ENCODE measurements around the gene KCTD15.

KCTD15 gene

GRCh38 chr19:33797802-33798671 is 1.4 kb downstream of the KCTD15 start:
- TF ChIP-seq NFIC (IDR thresholded peaks at IDR 0.05) (no peak), ZBTB7A (IDR thresholded peaks at IDR 0.05; ENCODE audit: low read depth) (no peak), USF1 (IDR thresholded peaks at IDR 0.05) (no peak)

GRCh38 chr19:33798681-33799111 is 2.0 kb downstream of the KCTD15 start:
- no peak for TF ChIP-seq CEBPB (IDR thresholded peaks at IDR 0.05)
- TF ChIP-seq CREB1 (IDR thresholded peaks at IDR 0.05; ENCODE audit: low read depth) = no peak
- TF ChIP-seq YY1 (IDR thresholded peaks at IDR 0.05; ENCODE audit: low read depth) = no peak
- TF ChIP-seq MAX (IDR thresholded peaks at IDR 0.05) = no peak

DNA sequence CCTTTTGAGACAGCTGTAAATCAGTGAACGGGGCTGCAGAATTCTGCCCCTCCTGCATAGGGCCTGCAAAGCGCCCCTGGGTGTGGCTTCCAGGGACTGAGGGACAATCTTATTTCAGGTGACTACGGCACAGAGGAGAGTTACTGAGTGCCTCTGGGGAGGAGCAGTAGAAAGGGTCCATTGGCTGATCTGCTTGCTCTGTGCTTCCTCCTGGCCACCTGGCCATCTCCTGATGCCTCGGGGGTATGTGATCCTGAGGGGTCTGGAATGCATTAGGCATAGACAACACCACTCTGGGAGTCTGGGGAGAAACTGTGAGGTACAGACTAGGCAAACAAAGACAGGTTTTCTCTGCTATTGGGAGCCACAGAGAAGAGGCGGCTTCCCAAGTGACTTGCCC is 2.8 kb downstream of the KCTD15 start:
- TF ChIP-seq ZBTB7A (IDR thresholded peaks at IDR 0.05; ENCODE audit: low read depth) (no peak), TCF12 (IDR thresholded peaks at IDR 0.05; ENCODE audit: low read depth) (no peak), EGR1 (IDR thresholded peaks at IDR 0.05) (no peak), CEBPB (IDR thresholded peaks at IDR 0.05) (no peak), MAX (IDR thresholded peaks at IDR 0.05) (no peak)

- TF ChIP-seq USF1 (IDR thresholded peaks at IDR 0.05) = no peak
- no peak for TF ChIP-seq TCF12 (IDR thresholded peaks at IDR 0.05; ENCODE audit: low read depth)
- TF ChIP-seq RAD21 (IDR thresholded peaks at IDR 0.05; ENCODE audit: low read depth) = no peak
- no peak for TF ChIP-seq NFIC (IDR thresholded peaks at IDR 0.05)
- no peak for TF ChIP-seq TAF1 (IDR thresholded peaks at IDR 0.05; ENCODE audit: low read depth)
- TF ChIP-seq EGR1 (IDR thresholded peaks at IDR 0.05) = no peak
Measured at GRCh38 chr19:33800012-33800680, 3.5 kb downstream of the KCTD15 start.

- TF ChIP-seq, protein P1, sequence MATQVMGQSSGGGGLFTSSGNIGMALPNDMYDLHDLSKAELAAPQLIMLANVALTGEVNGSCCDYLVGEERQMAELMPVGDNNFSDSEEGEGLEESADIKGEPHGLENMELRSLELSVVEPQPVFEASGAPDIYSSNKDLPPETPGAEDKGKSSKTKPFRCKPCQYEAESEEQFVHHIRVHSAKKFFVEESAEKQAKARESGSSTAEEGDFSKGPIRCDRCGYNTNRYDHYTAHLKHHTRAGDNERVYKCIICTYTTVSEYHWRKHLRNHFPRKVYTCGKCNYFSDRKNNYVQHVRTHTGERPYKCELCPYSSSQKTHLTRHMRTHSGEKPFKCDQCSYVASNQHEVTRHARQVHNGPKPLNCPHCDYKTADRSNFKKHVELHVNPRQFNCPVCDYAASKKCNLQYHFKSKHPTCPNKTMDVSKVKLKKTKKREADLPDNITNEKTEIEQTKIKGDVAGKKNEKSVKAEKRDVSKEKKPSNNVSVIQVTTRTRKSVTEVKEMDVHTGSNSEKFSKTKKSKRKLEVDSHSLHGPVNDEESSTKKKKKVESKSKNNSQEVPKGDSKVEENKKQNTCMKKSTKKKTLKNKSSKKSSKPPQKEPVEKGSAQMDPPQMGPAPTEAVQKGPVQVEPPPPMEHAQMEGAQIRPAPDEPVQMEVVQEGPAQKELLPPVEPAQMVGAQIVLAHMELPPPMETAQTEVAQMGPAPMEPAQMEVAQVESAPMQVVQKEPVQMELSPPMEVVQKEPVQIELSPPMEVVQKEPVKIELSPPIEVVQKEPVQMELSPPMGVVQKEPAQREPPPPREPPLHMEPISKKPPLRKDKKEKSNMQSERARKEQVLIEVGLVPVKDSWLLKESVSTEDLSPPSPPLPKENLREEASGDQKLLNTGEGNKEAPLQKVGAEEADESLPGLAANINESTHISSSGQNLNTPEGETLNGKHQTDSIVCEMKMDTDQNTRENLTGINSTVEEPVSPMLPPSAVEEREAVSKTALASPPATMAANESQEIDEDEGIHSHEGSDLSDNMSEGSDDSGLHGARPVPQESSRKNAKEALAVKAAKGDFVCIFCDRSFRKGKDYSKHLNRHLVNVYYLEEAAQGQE (IDR thresholded peaks at IDR 0.05; ENCODE audit: low read depth) = no peak
Measured at GRCh38 chr19:33801411-33801810, 4.7 kb downstream of the KCTD15 start.

DNA sequence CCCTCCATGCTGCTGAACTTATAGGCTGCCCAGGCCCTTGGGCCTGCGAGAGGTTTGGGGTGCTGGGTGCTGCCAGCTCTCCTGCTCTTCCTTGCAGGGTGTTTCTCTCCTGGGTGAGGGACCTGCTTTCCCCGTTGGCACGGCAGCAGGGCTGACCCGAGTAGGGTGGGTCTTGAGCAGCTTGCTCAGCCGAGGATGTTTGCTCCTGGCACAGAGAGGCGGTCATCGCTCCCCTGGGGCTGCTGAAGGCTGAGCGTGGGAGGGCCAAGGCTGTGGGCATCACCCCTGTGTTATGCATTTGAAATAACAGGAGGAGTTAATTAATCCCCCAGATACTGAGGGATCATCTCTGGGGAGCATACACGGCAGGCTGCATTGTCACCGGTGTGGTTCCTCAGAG is 5.3 kb downstream of the KCTD15 start:
- TF ChIP-seq CEBPB (IDR thresholded peaks at IDR 0.05) (no peak), TCF12 (IDR thresholded peaks at IDR 0.05; ENCODE audit: low read depth) (no peak), USF1 (IDR thresholded peaks at IDR 0.05) (no peak), ZBTB7A (IDR thresholded peaks at IDR 0.05; ENCODE audit: low read depth) (no peak), TEAD4 (IDR thresholded peaks at IDR 0.05) (no peak)

GRCh38 chr19:33802801-33803200 is 6.1 kb downstream of the KCTD15 start:
- TF ChIP-seq ZBTB7A (IDR thresholded peaks at IDR 0.05; ENCODE audit: low read depth) (no peak), CREB1 (IDR thresholded peaks at IDR 0.05; ENCODE audit: low read depth) (no peak), EP300 (IDR thresholded peaks at IDR 0.05; ENCODE audit: borderline replicate concordance) (no peak), FOXM1 (IDR thresholded peaks at IDR 0.05; ENCODE audit: borderline replicate concordance, low read depth) (no peak), TCF12 (IDR thresholded peaks at IDR 0.05; ENCODE audit: low read depth) (no peak), CEBPB (IDR thresholded peaks at IDR 0.05) (no peak), MAX (IDR thresholded peaks at IDR 0.05) (no peak), RAD21 (IDR thresholded peaks at IDR 0.05; ENCODE audit: low read depth) (no peak), USF1 (IDR thresholded peaks at IDR 0.05) (no peak), EGR1 (IDR thresholded peaks at IDR 0.05) (no peak), TEAD4 (IDR thresholded peaks at IDR 0.05) (no peak), YY1 (IDR thresholded peaks at IDR 0.05; ENCODE audit: low read depth) (no peak), TAF1 (IDR thresholded peaks at IDR 0.05; ENCODE audit: low read depth) (no peak), NFIC (IDR thresholded peaks at IDR 0.05) (no peak)
- TF ChIP-seq, protein P1 (IDR thresholded peaks at IDR 0.05; ENCODE audit: low read depth) = no peak
